Stimulated activated CD8-positive, alpha-beta memory T cell treated with anti-CD3 and anti-CD28 coated beads, Interleukin-12 subunit alpha, Interleukin-12 subunit beta, amount 100 ng/mL, for 1 hour (primary cell): Measurements from ENCODE around the gene LSMEM2.
A peak's percentile ranks its signal among the peaks of the same experiment; 100 is the strongest.
"Not testable (repeated sequence)": the region's sequence is repeated elsewhere in the genome, so short reads cannot be mapped to it uniquely, and the experiment has no call there.

Experiments
- DNase-seq: peaks from one replicate; pipeline ENCODE4 v3.0.0-alpha.2; 2020; ENCODE audit warnings: low read depth

Gene LSMEM2

GRCh38 chr3:50298836-50299637 is 20.1 kb downstream of the LSMEM2 start, which contains the start of the genes HYAL3 and NAA80:
Gene HYAL3 (minus strand): TSS chr3:50299405. CDS start chr3:50295602, 3,803 bp downstream.
Gene NAA80 (minus strand): TSS chr3:50299405. CDS start chr3:50297463, 1,942 bp downstream.
- peak; percentile 99 for DNase-seq

GRCh38 chr3:50299638-50299928 is 20.7 kb downstream of the LSMEM2 start:
- DNase-seq, result no peak

- DNase-seq, result no peak
Measured at GRCh38 chr3:50299929-50300680, 21.2 kb downstream of the LSMEM2 start.

GRCh38 chr3:50300681-50301254 is 21.9 kb downstream of the LSMEM2 start:
- DNase-seq, result no peak

- DNase-seq, result no peak
Measured at GRCh38 chr3:50302095-50303012, 23.5 kb downstream of the LSMEM2 start.

GRCh38 chr3:50303013-50303815 is 24.3 kb downstream of the LSMEM2 start, which contains the start of gene HYAL1:
Gene HYAL1 (minus strand): TSS chr3:50303574. CDS start chr3:50302956, 618 bp downstream.
- no peak for DNase-seq

- no peak for DNase-seq
Measured at GRCh38 chr3:50304601-50305000, 25.7 kb downstream of the LSMEM2 start.

- DNase-seq, result not testable (repeated sequence)
Measured at GRCh38 chr3:50312041-50312440, 33.2 kb downstream of the LSMEM2 start.

GRCh38 chr3:50314342-50314741 is 35.5 kb downstream of the LSMEM2 start:
- DNase-seq, result no peak

- DNase-seq, result no peak
Measured at GRCh38 chr3:50314816-50315215, 35.9 kb downstream of the LSMEM2 start.

GRCh38 chr3:50316657-50317242 is 37.9 kb downstream of the LSMEM2 start:
- DNase-seq, result peak; percentile 59

GRCh38 chr3:50317300-50317699 is 38.4 kb downstream of the LSMEM2 start:
- DNase-seq, result no peak

GRCh38 chr3:50318163-50318562 is 39.3 kb downstream of the LSMEM2 start:
- DNase-seq, result no peak

- DNase-seq, result no peak
Measured at GRCh38 chr3:50318615-50319014, 39.7 kb downstream of the LSMEM2 start.

- DNase-seq, result no peak
Measured at GRCh38 chr3:50319181-50319893, 40.5 kb downstream of the LSMEM2 start.

GRCh38 chr3:50319894-50320625 is 41.2 kb downstream of the LSMEM2 start:
- no peak for DNase-seq

GRCh38 chr3:50320853-50321335 is 42.0 kb downstream of the LSMEM2 start:
- DNase-seq, result peak; percentile 24

- DNase-seq, result peak; percentile 67
Measured at GRCh38 chr3:50321336-50322114, 42.6 kb downstream of the LSMEM2 start.
